Heart right ventricle (tissue), 16 donors: ENCODE measurements around the gene TBC1D8B. TPM values are rescaled to one million over a fixed set of nuclear protein-coding genes. Genes with fewer than 3 reads are reported as not detected.
A peak's percentile ranks its signal among the peaks of the same experiment; 100 is the strongest.

ENCODE experiments used
- ATAC-seq, 8 donors: fragments of 200-7000 bp; cut with Tn5 transposase; one replicate each; pipeline ENCODE4 v1.9.1; 2020; ENCODE audit warnings: mild to moderate bottlenecking in 8 of 8, moderate library complexity in 8 of 8, moderate number of reproducible peaks in 1 of 8
- DNase-seq, 2 donors: peaks; one replicate each; pipeline ENCODE4 v3.0.0-alpha.2; 2020
- H3K27ac ChIP-seq, 10 donors: fragments of 200-600 bp; sonication (generic) in 2 of 10; one replicate each; pipeline versions ENCODE4 v1.5.0 to v1.8.0; 2020 to 2022; ENCODE audit warnings: mild to moderate bottlenecking in 3 of 10
- H3K27me3 ChIP-seq, 7 donors: fragments of 200-600 bp; one replicate each; pipeline ENCODE4 v1.8.0; 2021 to 2022; ENCODE audit warnings: mild to moderate bottlenecking in 2 of 7
- H3K36me3 ChIP-seq, 9 donors: fragments of 200-600 bp; sonication (generic) in 1 of 9; one replicate each; pipeline versions ENCODE4 v1.5.0 to v1.8.0; 2020 to 2022; ENCODE audit warnings: mild to moderate bottlenecking in 2 of 9
- H3K4me1 ChIP-seq, 9 donors: fragments of 200-600 bp; sonication (generic) in 1 of 9; one replicate each; pipeline versions ENCODE4 v1.5.0 to v1.8.0; 2020 to 2022; ENCODE audit warnings: mild to moderate bottlenecking in 4 of 9
- H3K4me3 ChIP-seq, 10 donors: fragments of 200-600 bp; sonication (generic) in 2 of 10; one replicate each; pipeline versions ENCODE4 v1.5.0 to v1.8.0; 2020 to 2022; ENCODE audit warnings: mild to moderate bottlenecking in 7 of 10, moderate library complexity in 2 of 10
- H3K9me3 ChIP-seq, 11 donors: fragments of 200-600 bp in 10 of 11; sonication (generic) in 2 of 11; one replicate each; pipeline versions ENCODE4 v1.5.0 to v1.8.0; 2013 to 2022; ENCODE audit warnings: mild to moderate bottlenecking in 2 of 11, control low read depth in 1 of 11, moderate library complexity in 1 of 11
- WGBS, 2 donors: extraction: QIAGEN DNeasy Blood & Tissue Kit; methylation state at CpG; one replicate each; pipeline ENCODE4 v1.1.7; 2013; ENCODE audit warnings: inconsistent platforms in 1 of 2; 5-methylcytosine and 5-hydroxymethylcytosine counted together
- intact Hi-C, 10 donors: fragments of 100-400 bp; cut with DNase I; formaldehyde crosslinking; loops; one replicate each; pipeline versions ENCODE4 v1.11.1 to v1.14.2; 2022
- polyA plus RNA-seq, 2 donors: library from polyadenylated mRNA; stranded (reverse); fragments of 200-250 nt; gene quantifications; one replicate each; pipeline ENCODE4 v1.2.3, GENCODE V29; 2013
- total RNA-seq, 10 donors: library from RNA; stranded (reverse); fragmentation: NEBNext Ultra II Directional in 3 of 10; extraction: Animal tissue kit (Norgen Biotek cat#: 25700) in 3 of 10; gene quantifications; one replicate each; pipeline versions ENCODE4 v1.2.1 to v1.2.4, GENCODE V29; 2021 to 2023
- TF ChIP-seq, protein P1 (sequence below), 9 donors: fragments of 200-600 bp; sonication (generic) in 2 of 9; IDR thresholded peaks; one replicate each; pipeline versions ENCODE4 v1.5.0 to v1.8.0; 2021 to 2022; ENCODE audit warnings: antibody characterized with exemption in 9 of 9, mild to moderate bottlenecking in 5 of 9, moderate library complexity in 1 of 9
- donor health status: Arrhythmogenic right ventricular cardiomyopathy.
- donor health status: ischemic (EF 13 %, LVEDD 7.1; RV severe dilation, severe dysfunction).
- donor health status: healthy with polysubstance abuse.
- donor health status: DM: no; HTN: yes; CAD: no.
- donor health status: DM: no; HTN: no; CAD: no.
- donor health status: ischemic (EF 25% LVEDD 6.9; RV normal size, moderate dysfunction).
- donor health status: ischemic (EF 25% LVEDD 5.7; RV mildly dilated, moderate dysfunction).
- donor health status: healthy.
- donor health status: DM: yes; HTN: yes; CAD: no.
- donor health status: Ischemic cardiomyopathy.
- donor health status: ischemic (EF 35%, LVEDD 5.7; RV mildly dilated, moderate dysfunction).
- donor health status: nonischemic (EF 11% LVEDD 7.7; RV severe dilation, severe dysfunction).
- donor health status: DM: yes; HTN: yes; CAD: no.
- donor health status: PGD.
- donor health status: ischemic (EF 29% LVEDD 5.4; RV normal size, mild dysfunction).
- donor health status: nonischemic (EF 23%, LVEDD 6.1; RV moderate dilation, normal function).

The TBC1D8B gene
- total and polyA plus RNA-seq, 12 donors, result 0.87 to 3.4 (median 2.1) TPM

GRCh38 chrX:106874075-106874474 is 71.6 kb downstream of the TBC1D8B start:
- WGBS, 2 donors, result 67 to 75% methylated on average over 2 of the region's 2 CpGs
- ATAC-seq, result no peak
- no peak overlapping the region for H3K27ac ChIP-seq
- H3K27me3 ChIP-seq, result peaks cover 0 to 47% (median 0%) of the 10 kb centered on the region in 7 donors
- DNase-seq, result no peak
- H3K4me1 ChIP-seq, result no peaks in the 10 kb centered on the region
- H3K4me3 ChIP-seq, result no peak overlapping the region
- H3K36me3 ChIP-seq, result peaks cover 0 to 5% (median 0%) of the 10 kb centered on the region in 9 donors
- TF ChIP-seq, protein P1, sequence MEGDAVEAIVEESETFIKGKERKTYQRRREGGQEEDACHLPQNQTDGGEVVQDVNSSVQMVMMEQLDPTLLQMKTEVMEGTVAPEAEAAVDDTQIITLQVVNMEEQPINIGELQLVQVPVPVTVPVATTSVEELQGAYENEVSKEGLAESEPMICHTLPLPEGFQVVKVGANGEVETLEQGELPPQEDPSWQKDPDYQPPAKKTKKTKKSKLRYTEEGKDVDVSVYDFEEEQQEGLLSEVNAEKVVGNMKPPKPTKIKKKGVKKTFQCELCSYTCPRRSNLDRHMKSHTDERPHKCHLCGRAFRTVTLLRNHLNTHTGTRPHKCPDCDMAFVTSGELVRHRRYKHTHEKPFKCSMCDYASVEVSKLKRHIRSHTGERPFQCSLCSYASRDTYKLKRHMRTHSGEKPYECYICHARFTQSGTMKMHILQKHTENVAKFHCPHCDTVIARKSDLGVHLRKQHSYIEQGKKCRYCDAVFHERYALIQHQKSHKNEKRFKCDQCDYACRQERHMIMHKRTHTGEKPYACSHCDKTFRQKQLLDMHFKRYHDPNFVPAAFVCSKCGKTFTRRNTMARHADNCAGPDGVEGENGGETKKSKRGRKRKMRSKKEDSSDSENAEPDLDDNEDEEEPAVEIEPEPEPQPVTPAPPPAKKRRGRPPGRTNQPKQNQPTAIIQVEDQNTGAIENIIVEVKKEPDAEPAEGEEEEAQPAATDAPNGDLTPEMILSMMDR (IDR thresholded peaks at IDR 0.05), result peak in 6 of 9 donors; percentile 25 to 62 (median 31)
- intact Hi-C loops, result no loop called here
- H3K9me3 ChIP-seq, result no peaks in the 10 kb centered on the region

- no peak for DNase-seq
- H3K27ac ChIP-seq, result no peak overlapping the region
- no peak for ATAC-seq
- peaks cover 0 to 41% (median 0%) of the 10 kb centered on the region in 7 donors for H3K27me3 ChIP-seq
- H3K4me1 ChIP-seq, result no peaks in the 10 kb centered on the region
- intact Hi-C loops, result no loop called here
- H3K36me3 ChIP-seq, result peaks cover 0 to 5% (median 0%) of the 10 kb centered on the region in 9 donors
- H3K4me3 ChIP-seq, result no peak overlapping the region
- H3K9me3 ChIP-seq, result no peaks in the 10 kb centered on the region
- TF ChIP-seq, protein P1 (IDR thresholded peaks at IDR 0.05), result no peak
- WGBS, 2 donors, result 97 to 100% methylated on average over 1 of the region's 1 CpG
These were observed 72.7 kb downstream of the TBC1D8B start for GRCh38 chrX:106875151-106875550.

- ATAC-seq, result no peak
- no peak overlapping the region for H3K27ac ChIP-seq
- H3K4me1 ChIP-seq, result peaks cover 0 to 1% (median 0%) of the 10 kb centered on the region in 9 donors
- H3K36me3 ChIP-seq, result no peaks in the 10 kb centered on the region
- 90 to 96% methylated on average over 1 of the region's 1 CpG for whole genome bisulfite sequencing, 2 donors
- no peaks in the 10 kb centered on the region for H3K9me3 ChIP-seq
- intact Hi-C loops, result no loop called here
- TF ChIP-seq, protein P1 (IDR thresholded peaks at IDR 0.05), result no peak
- H3K27me3 ChIP-seq, result peaks cover 0 to 67% (median 0%) of the 10 kb centered on the region in 7 donors
- DNase-seq, result no peak
- no peak overlapping the region for H3K4me3 ChIP-seq
These were observed 87.0 kb downstream of the TBC1D8B start for GRCh38 chrX:106889468-106889867.

DNA sequence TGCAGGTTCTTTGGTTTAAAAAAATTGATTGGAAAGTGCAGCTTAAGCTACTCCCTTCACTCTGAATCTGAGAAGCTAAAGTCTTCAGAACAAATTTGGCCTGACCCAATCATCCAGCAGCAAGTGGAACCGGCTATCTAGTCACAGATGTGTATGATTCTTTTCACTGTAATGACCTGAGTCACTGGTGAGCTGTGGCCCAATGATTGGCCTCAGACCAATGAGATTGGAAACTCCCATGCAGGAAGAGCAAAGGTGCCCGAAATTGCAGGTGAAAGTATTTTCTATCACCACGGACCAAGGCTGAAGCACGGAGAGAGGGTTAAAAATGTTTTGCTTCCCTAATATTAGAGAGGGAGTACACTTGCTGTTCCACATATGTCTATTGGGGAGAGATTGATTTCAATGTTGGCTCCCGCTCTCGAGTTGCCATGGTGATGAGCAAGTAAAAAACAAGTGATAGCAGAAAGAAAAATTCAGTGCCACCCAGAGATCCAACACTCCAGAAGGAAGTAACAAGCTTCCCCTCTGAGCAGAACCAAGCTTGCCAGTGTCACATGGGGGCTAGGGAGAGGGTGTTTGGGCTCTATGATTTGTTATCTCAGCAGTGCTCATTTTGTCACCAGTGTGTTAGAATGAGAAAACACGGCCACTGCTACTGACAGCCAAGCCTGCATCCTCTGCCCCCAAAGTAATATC is 89.4 kb downstream of the TBC1D8B start:
- TF ChIP-seq, protein P1 (IDR thresholded peaks at IDR 0.05), result no peak
- H3K9me3 ChIP-seq, result no peaks in the 10 kb centered on the region
- no peak overlapping the region for H3K4me3 ChIP-seq
- peaks cover 0 to 66% (median 0%) of the 10 kb centered on the region in 7 donors for H3K27me3 ChIP-seq
- no peak for ATAC-seq
- 65 to 85% methylated on average over 7 of the region's 7 CpGs for WGBS, 2 donors
- DNase-seq, result no peak
- H3K27ac ChIP-seq, result no peak overlapping the region
- peaks cover 0 to 5% (median 0%) of the 10 kb centered on the region in 9 donors for H3K4me1 ChIP-seq
- intact Hi-C loops, result loop anchor here in 2 of 10 donors (5.0 to 10.0 kb wide), 2 partner anchors 810 to 1003 kb away; no protein-coding TSS in a partner anchor
- H3K36me3 ChIP-seq, result no peaks in the 10 kb centered on the region
